K562 (cell line): ENCODE measurements around the gene UMAD1. TPM values are rescaled to one million over a fixed set of nuclear protein-coding genes. Genes with fewer than 3 reads are reported as not detected.
A peak's percentile ranks its signal among the peaks of the same experiment; 100 is the strongest.

ENCODE experiments used
- BHLHE40 ChIP-seq: IDR thresholded peaks from 2 replicates; pipeline ENCODE4 v1.6.1; 2011; ENCODE audit warnings: low read length, improper control_type of control experiment
- CBFA2T3 ChIP-seq: fragments of 450-650 bp; IDR thresholded peaks from 2 replicates; pipeline ENCODE4 v1.6.1; 2017
- CGGBP1 ChIP-seq: fragments of 250-450 bp; sonication (Bioruptor Pico); IDR thresholded peaks from 2 replicates; pipeline ENCODE4 v1.9.0; 2021; ENCODE audit warnings: mild to moderate bottlenecking
- EWSR1 ChIP-seq: fragments of 450-650 bp; IDR thresholded peaks from 2 replicates; pipeline ENCODE4 v1.6.1; 2018; ENCODE audit warnings: borderline replicate concordance, mild to moderate bottlenecking, low read depth, moderate library complexity; ENCODE audit not compliant: partially characterized antibody
- IFI16 ChIP-seq: fragments of 250-450 bp; sonication (Bioruptor Pico); IDR thresholded peaks from 2 replicates; pipeline ENCODE4 v2.1.2; 2022; ENCODE audit warnings: mild to moderate bottlenecking, inconsistent platforms
- JUNB ChIP-seq: fragments of 450-650 bp; formaldehyde crosslinking; conservative IDR thresholded peaks from 2 replicates; pipeline ENCODE4 v1.4.0; 2020; ENCODE audit warnings: mild to moderate bottlenecking
- KLF10 ChIP-seq: fragments of 250-450 bp; sonication (Bioruptor Pico); IDR thresholded peaks from 2 replicates; pipeline ENCODE4 v1.6.1; 2021; ENCODE audit warnings: matching md5 sums
- MAFG ChIP-seq: fragments of 450-650 bp; conservative IDR thresholded peaks from 2 replicates; pipeline ENCODE4 v1.6.1; 2016; ENCODE audit warnings: missing genetic modification characterization, missing compliant biosample characterization
- NFATC3 ChIP-seq: fragments of 450-650 bp; IDR thresholded peaks from 2 replicates; pipeline ENCODE4 v1.6.1; 2017; ENCODE audit warnings: mild to moderate bottlenecking
- SETDB1 ChIP-seq: IDR thresholded peaks from one replicate; pipeline ENCODE4 v1.6.1; 2012; ENCODE audit warnings: low read length, control low read depth, inconsistent platforms
- SMARCA4 ChIP-seq: fragments of 450-650 bp; IDR thresholded peaks from 2 replicates; pipeline ENCODE4 v1.6.1; 2016
- SRSF1 ChIP-seq: fragments of 200-400 bp; formaldehyde crosslinking; IDR thresholded peaks from 2 replicates; pipeline ENCODE4 v1.6.1; 2017; ENCODE audit warnings: mild to moderate bottlenecking, low read depth, low read length, moderate library complexity
- ZC3H11A ChIP-seq: IDR thresholded peaks from 2 replicates; pipeline ENCODE4 v1.6.1; 2012; ENCODE audit warnings: low read depth, low read length, improper control_type of control experiment
- ZNF77 ChIP-seq: fragments of 250-450 bp; sonication (Bioruptor Pico); IDR thresholded peaks from 2 replicates; pipeline ENCODE4 v1.5.0; 2020
- polyA plus RNA-seq, 8 experiments: library from polyadenylated mRNA; depleted of rRNA in 4 of 8; stranded (reverse) in 5 of 8; unstranded in 3 of 8; fragments of >200 nt; fragmentation: Nextera tagmentation in 2 of 8; fragmentation: Illumina TruSeq in 1 of 8; extraction: Ambion mirVana in 2 of 8; extraction: Trizol in 1 of 8; gene quantifications; 2 replicates each; pipeline versions ENCODE4 v1.2.1 to v1.2.3, GENCODE V29; 2011 to 2014; ENCODE audit warnings: inconsistent platforms in 1 of 8, missing spikeins in 1 of 8
- total RNA-seq, 7 experiments: library from RNA; depleted of rRNA in 6 of 7; stranded (reverse); fragments of >200 nt in 6 of 7; fragmentation: Illumina TruSeq in 2 of 7; extraction: Trizol in 2 of 7; gene quantifications; 2 replicates each; pipeline versions ENCODE4 v1.2.1 to v1.2.3, GENCODE V29; 2011 to 2021; ENCODE audit warnings: low replicate concordance in 1 of 7
- TF ChIP-seq, protein P1 (sequence below): fragments of 250-450 bp; sonication (Bioruptor Pico); IDR thresholded peaks from 2 replicates; pipeline ENCODE4 v1.4.0; 2020; ENCODE audit warnings: mild to moderate bottlenecking, moderate library complexity, borderline replicate concordance
- TF ChIP-seq, protein P2 (sequence below): IDR thresholded peaks from 2 replicates; pipeline ENCODE4 v1.6.1; 2012; ENCODE audit warnings: low read depth, low read length, improper control_type of control experiment, borderline replicate concordance
- TF ChIP-seq, protein P3 (sequence below): fragments of 250-450 bp; sonication (Bioruptor Pico); IDR thresholded peaks from 2 replicates; pipeline ENCODE4 v1.5.0; 2021; ENCODE audit warnings: mild to moderate bottlenecking, moderate library complexity
- TF ChIP-seq, protein P4 (sequence below), 2 experiments: fragments of 450-650 bp in 1 of 2; sonication (generic) in 1 of 2; formaldehyde crosslinking in 1 of 2; IDR thresholded peaks in 1 of 2; conservative IDR thresholded peaks in 1 of 2; 2 replicates each; pipeline versions ENCODE4 v1.6.1 to v1.8.1; 2016 to 2023; ENCODE audit warnings: mild to moderate bottlenecking in 2 of 2, moderate library complexity in 2 of 2, inconsistent platforms in 1 of 2, missing genetic modification reagents in 1 of 2
- TF ChIP-seq, protein P5 (sequence below): fragments of 450-650 bp; conservative IDR thresholded peaks from 2 replicates; pipeline ENCODE4 v1.6.1; 2016; ENCODE audit warnings: missing genetic modification characterization, low read depth, mild to moderate bottlenecking, missing compliant biosample characterization, moderate library complexity

The UMAD1 gene
- total and polyA plus RNA-seq, 9 of the 15 experiments (the other 6 are each of a cell fraction or from before 2014, with no cell fraction given): 9.0 to 26.7 (median 13.3) TPM

GRCh38 chr7:7799138-7799537, 158.6 kb downstream of the UMAD1 start (continued):
- TF ChIP-seq, protein P1, sequence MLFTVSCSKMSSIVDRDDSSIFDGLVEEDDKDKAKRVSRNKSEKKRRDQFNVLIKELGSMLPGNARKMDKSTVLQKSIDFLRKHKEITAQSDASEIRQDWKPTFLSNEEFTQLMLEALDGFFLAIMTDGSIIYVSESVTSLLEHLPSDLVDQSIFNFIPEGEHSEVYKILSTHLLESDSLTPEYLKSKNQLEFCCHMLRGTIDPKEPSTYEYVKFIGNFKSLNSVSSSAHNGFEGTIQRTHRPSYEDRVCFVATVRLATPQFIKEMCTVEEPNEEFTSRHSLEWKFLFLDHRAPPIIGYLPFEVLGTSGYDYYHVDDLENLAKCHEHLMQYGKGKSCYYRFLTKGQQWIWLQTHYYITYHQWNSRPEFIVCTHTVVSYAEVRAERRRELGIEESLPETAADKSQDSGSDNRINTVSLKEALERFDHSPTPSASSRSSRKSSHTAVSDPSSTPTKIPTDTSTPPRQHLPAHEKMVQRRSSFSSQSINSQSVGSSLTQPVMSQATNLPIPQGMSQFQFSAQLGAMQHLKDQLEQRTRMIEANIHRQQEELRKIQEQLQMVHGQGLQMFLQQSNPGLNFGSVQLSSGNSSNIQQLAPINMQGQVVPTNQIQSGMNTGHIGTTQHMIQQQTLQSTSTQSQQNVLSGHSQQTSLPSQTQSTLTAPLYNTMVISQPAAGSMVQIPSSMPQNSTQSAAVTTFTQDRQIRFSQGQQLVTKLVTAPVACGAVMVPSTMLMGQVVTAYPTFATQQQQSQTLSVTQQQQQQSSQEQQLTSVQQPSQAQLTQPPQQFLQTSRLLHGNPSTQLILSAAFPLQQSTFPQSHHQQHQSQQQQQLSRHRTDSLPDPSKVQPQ (CRISPR knock-in tag): no peak
- TF ChIP-seq EWSR1 (no peak), SETDB1 (no peak), CGGBP1 (CRISPR knock-in tag) (no peak), CBFA2T3 (peak; percentile 81), KLF10 (CRISPR knock-in tag) (no peak), JUNB (CRISPR knock-in tag) (no peak), MAFG (tag) (peak; percentile 64), BHLHE40 (no peak), NFATC3 (no peak), ZC3H11A (no peak), IFI16 (no peak), SMARCA4 (peak; percentile 35; the same call in 1 of the 2 replicates), ZNF77 (CRISPR knock-in tag) (no peak), SRSF1 (no peak)
- TF ChIP-seq, protein P2, sequence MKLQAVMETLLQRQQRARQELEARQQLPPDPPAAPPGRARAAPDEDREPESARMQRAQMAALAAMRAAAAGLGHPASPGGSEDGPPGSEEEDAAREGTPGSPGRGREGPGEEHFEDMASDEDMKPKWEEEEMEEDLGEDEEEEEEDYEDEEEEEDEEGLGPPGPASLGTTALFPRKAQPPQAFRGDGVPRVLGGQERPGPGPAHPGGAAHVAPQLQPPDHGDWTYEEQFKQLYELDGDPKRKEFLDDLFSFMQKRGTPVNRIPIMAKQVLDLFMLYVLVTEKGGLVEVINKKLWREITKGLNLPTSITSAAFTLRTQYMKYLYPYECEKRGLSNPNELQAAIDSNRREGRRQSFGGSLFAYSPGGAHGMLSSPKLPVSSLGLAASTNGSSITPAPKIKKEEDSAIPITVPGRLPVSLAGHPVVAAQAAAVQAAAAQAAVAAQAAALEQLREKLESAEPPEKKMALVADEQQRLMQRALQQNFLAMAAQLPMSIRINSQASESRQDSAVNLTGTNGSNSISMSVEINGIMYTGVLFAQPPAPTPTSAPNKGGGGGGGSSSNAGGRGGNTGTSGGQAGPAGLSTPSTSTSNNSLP: 0 out of 2 replicates have a peak, but pooled peaks have one; percentile 28
- TF ChIP-seq, protein P3, sequence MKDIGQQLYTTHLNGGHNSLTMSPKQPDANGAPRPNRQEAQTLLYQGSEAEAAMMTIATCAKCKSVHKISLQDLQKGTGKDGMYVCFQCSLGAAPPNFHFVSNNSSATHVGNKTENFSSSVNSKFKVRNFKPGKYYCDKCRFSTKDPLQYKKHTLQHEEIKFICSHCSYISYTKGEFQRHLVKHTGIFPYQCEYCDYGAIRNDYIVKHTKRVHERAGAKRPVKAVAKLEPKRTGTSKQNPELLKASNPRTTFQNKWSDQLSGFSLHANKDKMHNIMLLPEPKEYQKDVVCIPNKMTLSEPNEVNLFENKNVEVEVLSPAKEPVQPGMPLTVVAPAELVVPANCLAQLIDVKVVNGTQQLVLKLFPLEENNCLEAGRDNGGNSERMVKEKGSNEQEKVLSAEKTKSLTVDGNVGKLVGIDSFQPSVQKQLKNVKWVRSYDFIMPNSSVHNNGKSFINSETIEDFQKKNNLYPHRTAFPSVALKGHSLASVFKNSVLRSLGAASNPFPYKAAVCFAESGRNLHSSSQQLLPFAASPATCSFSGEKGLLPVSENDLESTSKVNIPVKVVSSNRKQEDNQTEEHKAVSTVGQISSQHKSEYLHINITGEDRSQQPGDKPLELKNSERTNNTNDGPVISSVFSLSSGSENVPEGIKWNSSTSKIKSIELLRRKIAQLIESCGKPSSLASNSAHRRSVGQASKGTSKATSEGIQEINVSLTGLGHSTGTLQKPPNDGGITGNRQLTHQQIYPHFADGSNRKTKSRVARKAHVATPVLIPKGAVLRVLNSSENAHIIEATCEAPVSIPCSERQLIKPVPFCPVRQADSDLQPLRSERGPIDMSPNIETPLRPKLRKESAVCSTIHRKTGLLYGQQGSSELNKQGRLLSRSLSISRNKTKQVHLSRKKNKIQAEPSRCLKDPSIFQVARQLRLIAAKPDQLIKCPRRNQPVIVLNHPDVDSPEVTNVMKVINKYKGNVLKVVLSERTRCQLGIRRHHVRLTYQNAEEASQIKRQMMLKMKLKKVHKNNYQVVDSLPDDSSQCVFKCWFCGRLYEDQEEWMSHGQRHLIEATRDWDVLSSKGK (CRISPR knock-in tag): no peak
- TF ChIP-seq, protein P4, sequence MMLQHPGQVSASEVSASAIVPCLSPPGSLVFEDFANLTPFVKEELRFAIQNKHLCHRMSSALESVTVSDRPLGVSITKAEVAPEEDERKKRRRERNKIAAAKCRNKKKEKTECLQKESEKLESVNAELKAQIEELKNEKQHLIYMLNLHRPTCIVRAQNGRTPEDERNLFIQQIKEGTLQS (IDR thresholded peaks at IDR 0.05): peak; percentile 67
- TF ChIP-seq, protein P4 (CRISPR knock-in tag; conservative IDR thresholded peaks at IDR 0.05): no peak
- TF ChIP-seq, protein P5, sequence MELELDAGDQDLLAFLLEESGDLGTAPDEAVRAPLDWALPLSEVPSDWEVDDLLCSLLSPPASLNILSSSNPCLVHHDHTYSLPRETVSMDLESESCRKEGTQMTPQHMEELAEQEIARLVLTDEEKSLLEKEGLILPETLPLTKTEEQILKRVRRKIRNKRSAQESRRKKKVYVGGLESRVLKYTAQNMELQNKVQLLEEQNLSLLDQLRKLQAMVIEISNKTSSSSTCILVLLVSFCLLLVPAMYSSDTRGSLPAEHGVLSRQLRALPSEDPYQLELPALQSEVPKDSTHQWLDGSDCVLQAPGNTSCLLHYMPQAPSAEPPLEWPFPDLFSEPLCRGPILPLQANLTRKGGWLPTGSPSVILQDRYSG (tag): no peak
